SK-N-SH (cell line): ENCODE results near the gene PARP12. TPM values are rescaled to one million over a fixed set of nuclear protein-coding genes. Genes with fewer than 3 reads are reported as not detected.

Experiments used
- CTCF ChIA-PET: fragments of 300-600, 350-600 bp; formaldehyde crosslinking; extraction: SDS; loops from one replicate; lab custom pipeline; 2021; lab: Yijun Ruan, JAX
- POLR2A ChIA-PET: fragments of 350-600 bp; sonication (Branson Sonifier 250); formaldehyde crosslinking; extraction: SDS; loops from one replicate; lab custom pipeline; 2020; ENCODE audit warnings: antibody characterized with exemption, inconsistent platforms; lab: Yijun Ruan, JAX
- DNase-seq: peaks from one replicate; pipeline ENCODE4 v3.0.0; 2012
- H2AFZ ChIP-seq: fragments of 200-600 bp; sonication (generic); 2 replicates; pipeline ENCODE4 v1.8.1; 2016; ENCODE audit warnings: antibody characterized with exemption, mild to moderate bottlenecking, low read depth
- H3F3A ChIP-seq: fragments of 200-600 bp; sonication (generic); replicated peaks from 2 replicates; pipeline ENCODE3; 2016; ENCODE audit warnings: antibody characterized with exemption, mild to moderate bottlenecking; ENCODE audit not compliant: insufficient read depth
- H3K27ac ChIP-seq, 2 experiments: fragments of 200-500 bp in 1 of 2; fragments of 200-600 bp in 1 of 2; sonication (Bioruptor generic) in 1 of 2; sonication (generic), shearing (Covaris generic) in 1 of 2; 2 replicates each; pipeline versions ENCODE4 v1.5.1 to v1.6.1; 2014 to 2016; ENCODE audit warnings: low read depth in 2 of 2, inconsistent platforms in 1 of 2, low read length in 1 of 2, mild to moderate bottlenecking in 1 of 2, mixed read lengths in 1 of 2
- H3K27me3 ChIP-seq: fragments of 200-600 bp; sonication (generic), shearing (Covaris generic); 2 replicates; pipeline ENCODE4 v1.6.1; 2016; ENCODE audit warnings: mixed run types; ENCODE audit not compliant: insufficient read depth
- H3K36me3 ChIP-seq, 2 experiments: fragments of 200-500 bp in 1 of 2; fragments of 200-600 bp in 1 of 2; sonication (Bioruptor generic) in 1 of 2; sonication (generic) in 1 of 2; replicated peaks in 1 of 2; 2 replicates each; pipeline versions ENCODE3 to v1.5.1; 2014 to 2016; ENCODE audit warnings: low read length in 1 of 2, mild to moderate bottlenecking in 1 of 2; ENCODE audit not compliant: insufficient read depth in 2 of 2, control insufficient read depth in 1 of 2
- H3K4me1 ChIP-seq, 2 experiments: fragments of 200-500 bp in 1 of 2; fragments of 200-600 bp in 1 of 2; sonication (Bioruptor generic) in 1 of 2; sonication (generic), shearing (Covaris generic) in 1 of 2; 2 replicates each; pipeline versions ENCODE4 v1.5.1 to v1.6.1; 2014 to 2016; ENCODE audit warnings: low read depth in 1 of 2, low read length in 1 of 2, mixed run types in 1 of 2; ENCODE audit not compliant: insufficient read depth in 2 of 2, control insufficient read depth in 1 of 2
- H3K4me2 ChIP-seq: fragments of 200-600 bp; sonication (generic), shearing (Covaris generic); 2 replicates; pipeline ENCODE4 v1.6.1; 2017; ENCODE audit warnings: mixed run types
- H3K4me3 ChIP-seq, 2 experiments: fragments of 200-500 bp in 1 of 2; fragments of 200-600 bp in 1 of 2; sonication (Bioruptor generic) in 1 of 2; sonication (generic), shearing (Covaris generic) in 1 of 2; 2 replicates each; pipeline versions ENCODE4 v1.5.1 to v1.8.1; 2014 to 2016; ENCODE audit warnings: low read depth in 2 of 2, inconsistent platforms in 1 of 2, low read length in 1 of 2, mild to moderate bottlenecking in 1 of 2, mixed read lengths in 1 of 2, moderate library complexity in 1 of 2
- H3K79me2 ChIP-seq: fragments of 200-600 bp; sonication (generic); 2 replicates; pipeline ENCODE4 v1.8.1; 2017; ENCODE audit warnings: mild to moderate bottlenecking; ENCODE audit not compliant: insufficient read depth
- H3K9ac ChIP-seq: fragments of 200-600 bp; sonication (generic); 2 replicates; pipeline ENCODE4 v1.6.1; 2017; ENCODE audit warnings: mixed run types
- H3K9me2 ChIP-seq: fragments of 200-600 bp; sonication (generic); 2 replicates; pipeline ENCODE4 v1.6.1; 2017; ENCODE audit warnings: mixed run types
- H3K9me3 ChIP-seq: fragments of 200-600 bp; sonication (generic); 2 replicates; pipeline ENCODE4 v1.6.1; 2017; ENCODE audit warnings: mixed run types, mild to moderate bottlenecking, moderate library complexity
- H4K20me1 ChIP-seq: fragments of 200-600 bp; sonication (generic); 2 replicates; pipeline ENCODE4 v1.6.1; 2017; ENCODE audit warnings: mild to moderate bottlenecking, mixed run types; ENCODE audit not compliant: insufficient read depth
- CHD2 ChIP-seq: fragments of 150-350 bp; IDR thresholded peaks from 2 replicates; pipeline ENCODE4 v1.6.1; 2018; ENCODE audit warnings: low read length; ENCODE audit not compliant: partially characterized antibody
- ELF1 ChIP-seq: IDR thresholded peaks from 2 replicates; pipeline ENCODE4 v1.4.0; 2012
- EP300 ChIP-seq, 2 experiments: IDR thresholded peaks; 2 replicates each; pipeline versions ENCODE4 v1.4.0 to v1.6.1; 2012; ENCODE audit warnings: borderline replicate concordance in 1 of 2, low read depth in 1 of 2, low read length in 1 of 2
- FOSL2 ChIP-seq: IDR thresholded peaks from 2 replicates; pipeline ENCODE4 v1.4.0; 2012; ENCODE audit warnings: low read depth, mild to moderate bottlenecking, moderate library complexity, borderline replicate concordance
- GABPA ChIP-seq: IDR thresholded peaks from 2 replicates; pipeline ENCODE4 v1.4.0; 2012; ENCODE audit warnings: low read depth, mild to moderate bottlenecking
- GATA2 ChIP-seq: sonication (generic); formaldehyde crosslinking; IDR thresholded peaks from 2 replicates; pipeline ENCODE4 v1.5.0; 2020; ENCODE audit warnings: mild to moderate bottlenecking, missing genetic modification reagents
- IRF3 ChIP-seq: fragments of 150-350 bp; IDR thresholded peaks from 2 replicates; pipeline ENCODE4 v1.6.1; 2016; ENCODE audit warnings: mild to moderate bottlenecking, low read depth, low read length
- JUND ChIP-seq: IDR thresholded peaks from 2 replicates; pipeline ENCODE4 v1.4.0; 2012
- MXI1 ChIP-seq: IDR thresholded peaks from 2 replicates; pipeline ENCODE4 v1.6.1; 2012; ENCODE audit warnings: mild to moderate bottlenecking, low read depth, low read length, improper control_type of control experiment
- NFIC ChIP-seq: IDR thresholded peaks from 2 replicates; pipeline ENCODE4 v1.4.0; 2012; ENCODE audit warnings: borderline replicate concordance
- RFX5 ChIP-seq: IDR thresholded peaks from 2 replicates; pipeline ENCODE4 v1.6.1; 2012; ENCODE audit warnings: mild to moderate bottlenecking, improper control_type of control experiment, low read length
- SIN3A ChIP-seq: IDR thresholded peaks from 2 replicates; pipeline ENCODE4 v1.6.1; 2012; ENCODE audit warnings: low read depth, mild to moderate bottlenecking, low read length, moderate library complexity, borderline replicate concordance
- SMC3 ChIP-seq: IDR thresholded peaks from 2 replicates; pipeline ENCODE4 v1.6.1; 2012; ENCODE audit warnings: low read depth, low read length, improper control_type of control experiment
- TCF12 ChIP-seq: IDR thresholded peaks from 2 replicates; pipeline ENCODE4 v1.4.0; 2012
- WGBS: methylation state at CpG from one replicate; pipeline ENCODE4 v1.1.6; 2017; ENCODE audit warnings: low lambda C conversion rate; 5-methylcytosine and 5-hydroxymethylcytosine counted together
- polyA plus RNA-seq, 3 experiments: library from polyadenylated mRNA; depleted of rRNA; stranded (reverse); fragments of >200 nt; gene quantifications; 2 replicates each; pipeline ENCODE4 v1.2.3, GENCODE V29; 2012
- TF ChIP-seq, protein P1 (sequence below): IDR thresholded peaks from 2 replicates; pipeline ENCODE4; 2012
- TF ChIP-seq, protein P2 (sequence below): IDR thresholded peaks from 2 replicates; pipeline ENCODE4 v1.6.1; 2012; ENCODE audit warnings: mild to moderate bottlenecking, low read depth, low read length, moderate library complexity
- TF ChIP-seq, protein P3 (sequence below): IDR thresholded peaks from 2 replicates; pipeline ENCODE4 v1.4.0; 2012; ENCODE audit warnings: low read depth
- TF ChIP-seq, protein P4 (sequence below): fragments of 150-350 bp; IDR thresholded peaks from 2 replicates; pipeline ENCODE4 v1.6.1; 2017; ENCODE audit warnings: antibody characterized with exemption, low read length, low read depth, borderline replicate concordance

The PARP12 gene
- polyA plus RNA-seq, 1 of the 3 experiments (the other 2 are of a cell fraction), result 17.7 TPM

- TF ChIP-seq, protein P1, sequence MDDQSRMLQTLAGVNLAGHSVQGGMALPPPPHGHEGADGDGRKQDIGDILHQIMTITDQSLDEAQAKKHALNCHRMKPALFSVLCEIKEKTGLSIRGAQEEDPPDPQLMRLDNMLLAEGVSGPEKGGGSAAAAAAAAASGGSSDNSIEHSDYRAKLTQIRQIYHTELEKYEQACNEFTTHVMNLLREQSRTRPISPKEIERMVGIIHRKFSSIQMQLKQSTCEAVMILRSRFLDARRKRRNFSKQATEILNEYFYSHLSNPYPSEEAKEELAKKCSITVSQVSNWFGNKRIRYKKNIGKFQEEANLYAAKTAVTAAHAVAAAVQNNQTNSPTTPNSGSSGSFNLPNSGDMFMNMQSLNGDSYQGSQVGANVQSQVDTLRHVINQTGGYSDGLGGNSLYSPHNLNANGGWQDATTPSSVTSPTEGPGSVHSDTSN, result peak; percentile 64; the same call in 1 of the 2 replicates
- TF ChIP-seq SMC3, result no peak
- peak; percentile 86 for TF ChIP-seq FOSL2
- TF ChIP-seq EP300 (IDR thresholded peaks at IDR 0.05; ENCODE audit: borderline replicate concordance in 1 of 2, low read depth in 1 of 2, low read length in 1 of 2), result peak; percentile 45 to 54; a peak in 2 of 4 replicates
- TF ChIP-seq, protein P2, sequence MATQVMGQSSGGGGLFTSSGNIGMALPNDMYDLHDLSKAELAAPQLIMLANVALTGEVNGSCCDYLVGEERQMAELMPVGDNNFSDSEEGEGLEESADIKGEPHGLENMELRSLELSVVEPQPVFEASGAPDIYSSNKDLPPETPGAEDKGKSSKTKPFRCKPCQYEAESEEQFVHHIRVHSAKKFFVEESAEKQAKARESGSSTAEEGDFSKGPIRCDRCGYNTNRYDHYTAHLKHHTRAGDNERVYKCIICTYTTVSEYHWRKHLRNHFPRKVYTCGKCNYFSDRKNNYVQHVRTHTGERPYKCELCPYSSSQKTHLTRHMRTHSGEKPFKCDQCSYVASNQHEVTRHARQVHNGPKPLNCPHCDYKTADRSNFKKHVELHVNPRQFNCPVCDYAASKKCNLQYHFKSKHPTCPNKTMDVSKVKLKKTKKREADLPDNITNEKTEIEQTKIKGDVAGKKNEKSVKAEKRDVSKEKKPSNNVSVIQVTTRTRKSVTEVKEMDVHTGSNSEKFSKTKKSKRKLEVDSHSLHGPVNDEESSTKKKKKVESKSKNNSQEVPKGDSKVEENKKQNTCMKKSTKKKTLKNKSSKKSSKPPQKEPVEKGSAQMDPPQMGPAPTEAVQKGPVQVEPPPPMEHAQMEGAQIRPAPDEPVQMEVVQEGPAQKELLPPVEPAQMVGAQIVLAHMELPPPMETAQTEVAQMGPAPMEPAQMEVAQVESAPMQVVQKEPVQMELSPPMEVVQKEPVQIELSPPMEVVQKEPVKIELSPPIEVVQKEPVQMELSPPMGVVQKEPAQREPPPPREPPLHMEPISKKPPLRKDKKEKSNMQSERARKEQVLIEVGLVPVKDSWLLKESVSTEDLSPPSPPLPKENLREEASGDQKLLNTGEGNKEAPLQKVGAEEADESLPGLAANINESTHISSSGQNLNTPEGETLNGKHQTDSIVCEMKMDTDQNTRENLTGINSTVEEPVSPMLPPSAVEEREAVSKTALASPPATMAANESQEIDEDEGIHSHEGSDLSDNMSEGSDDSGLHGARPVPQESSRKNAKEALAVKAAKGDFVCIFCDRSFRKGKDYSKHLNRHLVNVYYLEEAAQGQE, result no peak
- TF ChIP-seq, protein P3, sequence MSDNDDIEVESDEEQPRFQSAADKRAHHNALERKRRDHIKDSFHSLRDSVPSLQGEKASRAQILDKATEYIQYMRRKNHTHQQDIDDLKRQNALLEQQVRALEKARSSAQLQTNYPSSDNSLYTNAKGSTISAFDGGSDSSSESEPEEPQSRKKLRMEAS, result peak; percentile 57; the same call in 1 of the 2 replicates
- peak; percentile 97 for TF ChIP-seq NFIC
- peak; percentile 51 for TF ChIP-seq CHD2
- peak; percentile 23; the same call in 1 of the 2 replicates for TF ChIP-seq MXI1
- no peak for TF ChIP-seq RFX5
- 0 out of 2 replicates have a peak, but pooled peaks have one; percentile 34 for TF ChIP-seq SIN3A
- TF ChIP-seq GABPA, result no peak
- TF ChIP-seq, all 33 proteins: peak for 15
Observed at GRCh38 chr7:140059273-140060242, 3.2 kb downstream of the PARP12 start (continued).

GRCh38 chr7:140058517-140058916 is 4.2 kb downstream of the PARP12 start:
- no peak for DNase-seq
- TF ChIP-seq ELF1, result no peak
- TF ChIP-seq TCF12, result no peak
- TF ChIP-seq JUND, result no peak
- no peak for TF ChIP-seq NFIC
- TF ChIP-seq GATA2, result no peak
- TF ChIP-seq SMC3, result no peak
- TF ChIP-seq, protein P2, result no peak
- no peak for TF ChIP-seq EP300 (IDR thresholded peaks at IDR 0.05; ENCODE audit: borderline replicate concordance in 1 of 2, low read depth in 1 of 2, low read length in 1 of 2)
- TF ChIP-seq, protein P4, sequence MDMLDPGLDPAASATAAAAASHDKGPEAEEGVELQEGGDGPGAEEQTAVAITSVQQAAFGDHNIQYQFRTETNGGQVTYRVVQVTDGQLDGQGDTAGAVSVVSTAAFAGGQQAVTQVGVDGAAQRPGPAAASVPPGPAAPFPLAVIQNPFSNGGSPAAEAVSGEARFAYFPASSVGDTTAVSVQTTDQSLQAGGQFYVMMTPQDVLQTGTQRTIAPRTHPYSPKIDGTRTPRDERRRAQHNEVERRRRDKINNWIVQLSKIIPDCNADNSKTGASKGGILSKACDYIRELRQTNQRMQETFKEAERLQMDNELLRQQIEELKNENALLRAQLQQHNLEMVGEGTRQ, result no peak
- no peak for TF ChIP-seq IRF3

More at GRCh38 chr7:140058517-140058916, 4.2 kb downstream of the PARP12 start:
- POLR2A ChIA-PET, result no interaction called here
- H3K36me3 ChIP-seq, result no peaks in the 10 kb centered on the region
- peak overlapping the region in 1 of 2 experiments; percentile 66; a peak in 2 of 4 replicates for H3K27ac ChIP-seq
- peaks cover 18 to 34% of the 10 kb centered on the region in 2 experiments for H3K4me1 ChIP-seq
- H3K9ac ChIP-seq, result no peak overlapping the region
- WGBS, result 78% methylated on average over 7 of the region's 7 CpGs
- H3K4me2 ChIP-seq, result peak overlapping the region; percentile 58
- H3K4me3 ChIP-seq, result no peak overlapping the region
- no peaks in the 10 kb centered on the region for H4K20me1 ChIP-seq
- H3K79me2 ChIP-seq, result 0 out of 2 replicates have a peak, but pooled peaks cover 5% of the 10 kb centered on the region
- H3F3A ChIP-seq, result peaks cover 20% of the 10 kb centered on the region
- no peak overlapping the region for H2AFZ ChIP-seq
- CTCF ChIA-PET, result interaction anchor here (1.3 to 2.3 kb wide), 2 partner anchors 14 to 56 kb away, joined by 3 to 7 read pairs; no protein-coding TSS in a partner anchor
- H3K9me2 ChIP-seq, result no peaks in the 10 kb centered on the region
- H3K27me3 ChIP-seq, result no peaks in the 10 kb centered on the region
- no peaks in the 10 kb centered on the region for H3K9me3 ChIP-seq
